ENCODE data around the gene BOK.

GRCh38 chr2:241619597-241620418, 61.3 kb downstream of the BOK start:
- no peak for TF ChIP-seq ZNF598 (CRISPR knock-in tag; IDR thresholded peaks at IDR 0.05; ENCODE audit: borderline replicate concordance)
- TF ChIP-seq TCF7L2 (IDR thresholded peaks at IDR 0.05; ENCODE audit: low read depth, low read length), result no peak
- TF ChIP-seq ATF3 (CRISPR knock-in tag; IDR thresholded peaks at IDR 0.05), result no peak
- no peak for TF ChIP-seq CTCF (CRISPR knock-in tag; IDR thresholded peaks at IDR 0.05)
